GM23338 (cell line): ENCODE results near the gene CYP4F2. TPM values are rescaled to one million over a fixed set of nuclear protein-coding genes. Genes with fewer than 3 reads are reported as not detected.

Experiments used
- ATAC-seq: fragments of 200-7000 bp; cut with Tn5 transposase; 3 replicates; pipeline ENCODE4 v1.9.1; 2020
- DNase-seq: peaks from one replicate; pipeline ENCODE4 v3.0.0-alpha.2; 2015; ENCODE audit warnings: low spot score
- H2AFZ ChIP-seq: fragments of 200-600 bp; sonication (generic); 2 replicates; pipeline ENCODE4 v1.8.0; 2016; ENCODE audit warnings: antibody characterized with exemption, mild to moderate bottlenecking, moderate library complexity
- H3F3A ChIP-seq: fragments of 200-600 bp; sonication (generic); replicated peaks from 2 replicates; pipeline ENCODE4 v1.8.0; 2017; ENCODE audit warnings: antibody characterized with exemption, mixed run types, low read depth
- H3K27ac ChIP-seq: fragments of 200-600 bp; sonication (generic); 2 replicates; pipeline ENCODE4 v1.6.1; 2016; ENCODE audit warnings: low read depth
- H3K27me3 ChIP-seq: fragments of 200-600 bp; sonication (generic); 2 replicates; pipeline ENCODE4 v1.8.0; 2016; ENCODE audit warnings: mild to moderate bottlenecking, mixed run types, moderate library complexity; ENCODE audit not compliant: insufficient read depth
- H3K36me3 ChIP-seq: fragments of 200-600 bp; sonication (generic); 2 replicates; pipeline ENCODE4 v1.8.0; 2016; ENCODE audit warnings: mild to moderate bottlenecking; ENCODE audit not compliant: insufficient read depth
- H3K4me1 ChIP-seq: fragments of 200-600 bp; sonication (generic); 2 replicates; pipeline ENCODE4 v1.8.0; 2016; ENCODE audit warnings: mild to moderate bottlenecking, moderate library complexity; ENCODE audit not compliant: insufficient read depth
- H3K4me2 ChIP-seq: fragments of 200-600 bp; sonication (generic); 2 replicates; pipeline ENCODE4 v1.7.1; 2017; ENCODE audit warnings: mixed run types
- H3K4me3 ChIP-seq: fragments of 200-600 bp; sonication (generic); 2 replicates; pipeline ENCODE4 v1.6.1; 2016; ENCODE audit warnings: mixed run types
- H3K79me2 ChIP-seq: fragments of 200-600 bp; sonication (generic); replicated peaks from 2 replicates; pipeline ENCODE4 v1.8.0; 2017; ENCODE audit warnings: mild to moderate bottlenecking; ENCODE audit not compliant: insufficient read depth
- H3K9me2 ChIP-seq: fragments of 200-600 bp; sonication (generic); 2 replicates; pipeline ENCODE4 v1.8.0; 2017; ENCODE audit not compliant: insufficient read depth
- H4K20me1 ChIP-seq: fragments of 200-600 bp; sonication (generic); replicated peaks from 2 replicates; pipeline ENCODE4 v1.8.0; 2017; ENCODE audit warnings: mild to moderate bottlenecking; ENCODE audit not compliant: insufficient read depth
- H3K27ac Mint-ChIP-seq: 2 replicates; pipeline ENCODE4 v1.8.0; 2020; ENCODE audit warnings: inconsistent platforms, mild to moderate bottlenecking, moderate library complexity, mixed read lengths
- H3K27me3 Mint-ChIP-seq: 3 replicates; pipeline ENCODE4 v1.8.0; 2022; ENCODE audit warnings: low read depth, mild to moderate bottlenecking, moderate library complexity, mixed read lengths, inconsistent platforms; ENCODE audit not compliant: insufficient read depth, poor library complexity
- H3K36me3 Mint-ChIP-seq: 3 replicates; pipeline ENCODE4 v1.8.0; 2021; ENCODE audit warnings: low read depth, mild to moderate bottlenecking, inconsistent platforms, moderate library complexity, mixed read lengths
- H3K4me1 Mint-ChIP-seq: 3 replicates; pipeline ENCODE4 v1.8.0; 2020; ENCODE audit warnings: mild to moderate bottlenecking, inconsistent platforms, mixed read lengths
- H3K4me3 Mint-ChIP-seq: 3 replicates; pipeline ENCODE4 v1.8.0; 2021; ENCODE audit warnings: moderate library complexity, mild to moderate bottlenecking, inconsistent platforms, mixed read lengths
- H3K9me3 Mint-ChIP-seq: 3 replicates; pipeline ENCODE4 v1.8.0; 2020; ENCODE audit warnings: moderate library complexity, mild to moderate bottlenecking, inconsistent platforms, mixed read lengths
- CREB1 ChIP-seq: fragments of 250-450 bp; sonication (Bioruptor Pico); IDR thresholded peaks from 2 replicates; pipeline ENCODE4 v1.5.0; 2020; ENCODE audit warnings: low read depth, mild to moderate bottlenecking, moderate library complexity
- EZH2 ChIP-seq: fragments of 200-600 bp; sonication (generic); IDR thresholded peaks from one replicate; pipeline ENCODE4 v1.8.0; 2017; ENCODE audit warnings: antibody characterized with exemption, mild to moderate bottlenecking, low read depth; ENCODE audit not compliant: unreplicated experiment
- EZH2phosphoT487 ChIP-seq: fragments of 200-600 bp; sonication (generic); IDR thresholded peaks from one replicate; pipeline ENCODE4 v1.8.1; 2018; ENCODE audit warnings: antibody characterized with exemption; ENCODE audit not compliant: unreplicated experiment
- JUNB ChIP-seq: IDR thresholded peaks from one replicate; pipeline ENCODE4 v1.6.1; 2016; ENCODE audit warnings: antibody characterized with exemption; ENCODE audit not compliant: unreplicated experiment
- NANOG ChIP-seq: IDR thresholded peaks from 2 replicates; pipeline ENCODE4 v1.6.1; 2016; ENCODE audit warnings: antibody characterized with exemption, borderline replicate concordance
- POLR2AphosphoS5 ChIP-seq: IDR thresholded peaks from 2 replicates; pipeline ENCODE4 v1.6.1; 2016; ENCODE audit warnings: antibody characterized with exemption, low read depth
- ZNF114 ChIP-seq: fragments of 250-450 bp; sonication (Bioruptor Pico); IDR thresholded peaks from 2 replicates; pipeline ENCODE4 v1.5.0; 2020; ENCODE audit warnings: mild to moderate bottlenecking, moderate library complexity
- ZNF331 ChIP-seq: fragments of 250-450 bp; sonication (Bioruptor Pico); IDR thresholded peaks from 2 replicates; pipeline ENCODE4 v1.5.0; 2020; ENCODE audit warnings: low read depth, mild to moderate bottlenecking, moderate library complexity
- polyA plus RNA-seq: library from polyadenylated mRNA; unstranded; fragments of >200 nt; fragmentation: Nextera tagmentation; extraction: Ambion mirVana; gene quantifications from 2 replicates; pipeline ENCODE4 v1.2.1, GENCODE V29; 2016
- total RNA-seq: library from RNA; depleted of rRNA; stranded (reverse); fragments of >200 nt; shearing (Covaris generic); gene quantifications from 2 replicates; pipeline ENCODE4 v1.2.3, GENCODE V29; 2014
- TF ChIP-seq, protein P1 (sequence below), 2 experiments: fragments of 200-600 bp in 1 of 2; sonication (generic) in 1 of 2; conservative IDR thresholded peaks; 2 replicates each; pipeline versions ENCODE4 v1.5.1 to v1.6.1; 2016 to 2017; ENCODE audit warnings: antibody characterized with exemption in 2 of 2, low read depth in 2 of 2, mild to moderate bottlenecking in 2 of 2, moderate library complexity in 1 of 2
- TF ChIP-seq, protein P2 (sequence below): IDR thresholded peaks from one replicate; pipeline ENCODE4 v1.6.1; 2018; ENCODE audit warnings: antibody characterized with exemption; ENCODE audit not compliant: unreplicated experiment

The CYP4F2 gene
- total and polyA plus RNA-seq, 2 experiments from 2014 or later = not detected

DNA sequence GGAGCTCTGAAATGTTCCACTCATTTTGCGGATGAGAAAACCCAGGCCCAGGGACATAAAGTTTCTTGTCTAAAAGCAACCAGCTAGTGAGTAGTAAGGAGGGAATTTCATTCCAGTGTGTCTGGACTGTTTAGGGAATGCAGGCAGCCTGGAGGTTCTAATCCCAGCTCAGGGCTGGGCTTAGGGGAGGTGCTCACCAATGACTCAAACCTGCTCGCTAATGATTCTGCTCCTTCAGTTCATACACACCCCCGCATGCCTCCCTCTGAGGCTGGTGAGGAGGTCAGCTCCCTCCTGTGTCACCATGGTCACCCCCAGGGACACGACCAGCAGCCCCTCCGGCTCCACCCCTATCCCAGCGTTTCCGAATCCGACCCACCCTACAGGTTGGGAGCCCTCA, 34.6 kb downstream of the CYP4F2 start (continued):
- TF ChIP-seq, protein P1, sequence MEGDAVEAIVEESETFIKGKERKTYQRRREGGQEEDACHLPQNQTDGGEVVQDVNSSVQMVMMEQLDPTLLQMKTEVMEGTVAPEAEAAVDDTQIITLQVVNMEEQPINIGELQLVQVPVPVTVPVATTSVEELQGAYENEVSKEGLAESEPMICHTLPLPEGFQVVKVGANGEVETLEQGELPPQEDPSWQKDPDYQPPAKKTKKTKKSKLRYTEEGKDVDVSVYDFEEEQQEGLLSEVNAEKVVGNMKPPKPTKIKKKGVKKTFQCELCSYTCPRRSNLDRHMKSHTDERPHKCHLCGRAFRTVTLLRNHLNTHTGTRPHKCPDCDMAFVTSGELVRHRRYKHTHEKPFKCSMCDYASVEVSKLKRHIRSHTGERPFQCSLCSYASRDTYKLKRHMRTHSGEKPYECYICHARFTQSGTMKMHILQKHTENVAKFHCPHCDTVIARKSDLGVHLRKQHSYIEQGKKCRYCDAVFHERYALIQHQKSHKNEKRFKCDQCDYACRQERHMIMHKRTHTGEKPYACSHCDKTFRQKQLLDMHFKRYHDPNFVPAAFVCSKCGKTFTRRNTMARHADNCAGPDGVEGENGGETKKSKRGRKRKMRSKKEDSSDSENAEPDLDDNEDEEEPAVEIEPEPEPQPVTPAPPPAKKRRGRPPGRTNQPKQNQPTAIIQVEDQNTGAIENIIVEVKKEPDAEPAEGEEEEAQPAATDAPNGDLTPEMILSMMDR (conservative IDR thresholded peaks at IDR 0.05; ENCODE audit: low read depth in 2 of 2) = no peak
- TF ChIP-seq ZNF114 (CRISPR knock-in tag) = no peak
- no peak for TF ChIP-seq JUNB
- no peak for TF ChIP-seq EZH2phosphoT487
- no peak for TF ChIP-seq ZNF331
- no peak for TF ChIP-seq POLR2AphosphoS5
- TF ChIP-seq NANOG = no peak
- TF ChIP-seq EZH2 = no peak
- TF ChIP-seq, protein P2, sequence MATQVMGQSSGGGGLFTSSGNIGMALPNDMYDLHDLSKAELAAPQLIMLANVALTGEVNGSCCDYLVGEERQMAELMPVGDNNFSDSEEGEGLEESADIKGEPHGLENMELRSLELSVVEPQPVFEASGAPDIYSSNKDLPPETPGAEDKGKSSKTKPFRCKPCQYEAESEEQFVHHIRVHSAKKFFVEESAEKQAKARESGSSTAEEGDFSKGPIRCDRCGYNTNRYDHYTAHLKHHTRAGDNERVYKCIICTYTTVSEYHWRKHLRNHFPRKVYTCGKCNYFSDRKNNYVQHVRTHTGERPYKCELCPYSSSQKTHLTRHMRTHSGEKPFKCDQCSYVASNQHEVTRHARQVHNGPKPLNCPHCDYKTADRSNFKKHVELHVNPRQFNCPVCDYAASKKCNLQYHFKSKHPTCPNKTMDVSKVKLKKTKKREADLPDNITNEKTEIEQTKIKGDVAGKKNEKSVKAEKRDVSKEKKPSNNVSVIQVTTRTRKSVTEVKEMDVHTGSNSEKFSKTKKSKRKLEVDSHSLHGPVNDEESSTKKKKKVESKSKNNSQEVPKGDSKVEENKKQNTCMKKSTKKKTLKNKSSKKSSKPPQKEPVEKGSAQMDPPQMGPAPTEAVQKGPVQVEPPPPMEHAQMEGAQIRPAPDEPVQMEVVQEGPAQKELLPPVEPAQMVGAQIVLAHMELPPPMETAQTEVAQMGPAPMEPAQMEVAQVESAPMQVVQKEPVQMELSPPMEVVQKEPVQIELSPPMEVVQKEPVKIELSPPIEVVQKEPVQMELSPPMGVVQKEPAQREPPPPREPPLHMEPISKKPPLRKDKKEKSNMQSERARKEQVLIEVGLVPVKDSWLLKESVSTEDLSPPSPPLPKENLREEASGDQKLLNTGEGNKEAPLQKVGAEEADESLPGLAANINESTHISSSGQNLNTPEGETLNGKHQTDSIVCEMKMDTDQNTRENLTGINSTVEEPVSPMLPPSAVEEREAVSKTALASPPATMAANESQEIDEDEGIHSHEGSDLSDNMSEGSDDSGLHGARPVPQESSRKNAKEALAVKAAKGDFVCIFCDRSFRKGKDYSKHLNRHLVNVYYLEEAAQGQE = no peak

DNA sequence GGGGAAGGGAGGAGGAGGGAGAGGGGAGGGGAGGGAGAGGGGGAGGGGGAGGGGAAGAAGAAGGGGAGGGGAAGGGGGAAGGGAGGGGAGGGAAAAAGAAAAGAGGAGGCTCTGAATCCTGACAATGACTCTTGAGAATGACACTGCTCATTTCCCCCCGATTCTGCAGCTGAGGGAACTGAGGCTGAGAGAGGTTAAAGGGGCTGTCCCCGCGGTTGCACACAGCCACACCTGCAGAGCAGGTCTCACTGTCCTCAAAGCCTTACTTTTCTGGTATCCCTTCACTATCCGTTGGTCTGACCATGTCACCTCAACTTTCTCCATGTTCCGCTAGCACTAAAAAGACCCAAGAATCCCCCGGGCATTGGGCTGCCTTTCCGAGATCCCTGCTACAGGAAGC, 35.4 kb downstream of the CYP4F2 start:
- no peaks in the 10 kb centered on the region for H3K9me2 ChIP-seq
- Mint-ChIP-seq H3K27me3 (peaks cover 10% of the 10 kb centered on the region), H3K36me3 (peaks cover 34% of the 10 kb centered on the region), H3K27ac (no peak overlapping the region), H3K4me3 (no peak overlapping the region), H3K9me3 (peaks cover 93% of the 10 kb centered on the region), H3K4me1 (no peaks in the 10 kb centered on the region)
- no peak overlapping the region for H2AFZ ChIP-seq
- H3K27ac ChIP-seq = no peak overlapping the region
- DNase-seq = no peak
- no peaks in the 10 kb centered on the region for H3F3A ChIP-seq
- no peaks in the 10 kb centered on the region for H4K20me1 ChIP-seq
- ATAC-seq = no peak
- H3K4me3 ChIP-seq = no peak overlapping the region
- no peaks in the 10 kb centered on the region; the same call in 1 of the 2 replicates for H3K36me3 ChIP-seq
- no peaks in the 10 kb centered on the region for H3K4me1 ChIP-seq
- TF ChIP-seq, protein P2 = no peak
- TF ChIP-seq ZNF114 (CRISPR knock-in tag) (no peak), POLR2AphosphoS5 (no peak), CREB1 (CRISPR knock-in tag) (no peak)
- no peak overlapping the region for H3K4me2 ChIP-seq
- no peaks in the 10 kb centered on the region for H3K27me3 ChIP-seq
- no peaks in the 10 kb centered on the region for H3K79me2 ChIP-seq
